Left ventricle myocardium inferior (tissue), 1 donor: ENCODE measurements around the gene RELA. TPM values are rescaled to one million over a fixed set of nuclear protein-coding genes. Genes with fewer than 3 reads are reported as not detected.

Experiments
- DNase-seq: peaks from one replicate; pipeline ENCODE4 v3.0.0-alpha.2; 2020
- H3K27ac ChIP-seq: fragments of 200-600 bp; replicated peaks from 2 replicates; pipeline ENCODE4 v1.8.0; 2021
- H3K27me3 ChIP-seq: fragments of 200-600 bp; 2 replicates; pipeline ENCODE4 v1.8.0; 2021; ENCODE audit warnings: low read depth
- H3K36me3 ChIP-seq: fragments of 200-600 bp; 2 replicates; pipeline ENCODE4 v1.8.0; 2021
- H3K4me1 ChIP-seq: fragments of 200-600 bp; 2 replicates; pipeline ENCODE4 v1.8.0; 2021
- H3K4me3 ChIP-seq: fragments of 200-600 bp; 2 replicates; pipeline ENCODE4 v1.8.0; 2021; ENCODE audit warnings: mild to moderate bottlenecking, moderate library complexity
- H3K9me3 ChIP-seq: fragments of 200-600 bp; replicated peaks from 2 replicates; pipeline ENCODE4 v1.8.0; 2021
- intact Hi-C: fragments of 100-400 bp; cut with micrococcal nuclease; formaldehyde crosslinking; loops from one replicate; pipeline ENCODE4 v1.11.0; 2022
- total RNA-seq: library from RNA; stranded (reverse); fragmentation: NEBNext Ultra II Directional; extraction: Animal tissue kit (Norgen Biotek cat#: 25700); gene quantifications from one replicate; pipeline ENCODE4 v1.2.1, GENCODE V29; 2021
- TF ChIP-seq, protein P1 (sequence below): fragments of 200-600 bp; IDR thresholded peaks from 2 replicates; pipeline ENCODE4 v1.8.0; 2021; ENCODE audit warnings: antibody characterized with exemption, mild to moderate bottlenecking, borderline replicate concordance
- donor health status: DM: no; HTN: yes; CAD: no; lungs with severe emphysema.

The RELA gene
- total RNA-seq, 1 donor from 2014 or later: 33.8 TPM

DNA sequence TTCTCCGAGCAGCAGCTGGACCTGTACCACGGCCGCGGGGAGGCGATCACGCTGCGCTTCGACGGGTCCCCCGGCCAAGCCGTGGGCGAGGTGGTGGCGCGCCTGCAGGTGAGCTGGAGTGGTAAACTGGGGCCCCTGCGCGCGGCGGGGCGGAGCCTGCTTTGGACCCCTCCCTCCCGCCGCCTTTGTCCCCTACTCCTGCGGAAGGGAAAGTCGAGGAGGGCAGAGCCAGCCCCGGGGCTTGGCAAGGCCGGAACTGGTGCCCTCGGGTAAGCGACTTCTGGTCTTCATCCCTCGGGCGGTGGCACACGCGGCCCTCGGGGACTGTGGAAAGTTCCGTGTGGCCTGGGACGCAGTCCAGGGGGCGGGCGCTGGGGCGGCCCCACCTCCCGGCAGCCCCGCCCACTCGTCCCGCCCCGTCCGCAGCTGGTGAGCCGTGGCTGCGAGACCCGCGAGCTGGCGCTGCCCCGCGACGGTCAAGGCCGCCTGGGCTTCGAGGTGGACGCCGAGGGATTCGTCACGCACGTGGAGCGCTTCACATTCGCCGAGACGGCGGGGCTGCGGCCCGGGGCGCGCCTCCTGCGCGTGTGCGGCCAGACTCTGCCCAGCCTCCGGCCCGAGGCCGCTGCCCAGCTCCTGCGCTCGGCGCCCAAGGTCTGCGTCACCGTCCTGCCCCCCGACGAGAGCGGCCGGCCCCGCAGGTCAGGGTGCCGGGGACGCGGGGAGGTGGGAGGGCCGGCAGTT is 15.6 kb downstream of the RELA start:
- Histone ChIP-seq H3K4me3 (peak overlapping the region; percentile 34), H3K27ac (peak overlapping the region; percentile 12), H3K27me3 (peaks cover 11% of the 10 kb centered on the region), H3K4me1 (peaks cover 50% of the 10 kb centered on the region), H3K36me3 (peaks cover 82% of the 10 kb centered on the region), H3K9me3 (no peaks in the 10 kb centered on the region)
- no peak for DNase-seq
- TF ChIP-seq, protein P1, sequence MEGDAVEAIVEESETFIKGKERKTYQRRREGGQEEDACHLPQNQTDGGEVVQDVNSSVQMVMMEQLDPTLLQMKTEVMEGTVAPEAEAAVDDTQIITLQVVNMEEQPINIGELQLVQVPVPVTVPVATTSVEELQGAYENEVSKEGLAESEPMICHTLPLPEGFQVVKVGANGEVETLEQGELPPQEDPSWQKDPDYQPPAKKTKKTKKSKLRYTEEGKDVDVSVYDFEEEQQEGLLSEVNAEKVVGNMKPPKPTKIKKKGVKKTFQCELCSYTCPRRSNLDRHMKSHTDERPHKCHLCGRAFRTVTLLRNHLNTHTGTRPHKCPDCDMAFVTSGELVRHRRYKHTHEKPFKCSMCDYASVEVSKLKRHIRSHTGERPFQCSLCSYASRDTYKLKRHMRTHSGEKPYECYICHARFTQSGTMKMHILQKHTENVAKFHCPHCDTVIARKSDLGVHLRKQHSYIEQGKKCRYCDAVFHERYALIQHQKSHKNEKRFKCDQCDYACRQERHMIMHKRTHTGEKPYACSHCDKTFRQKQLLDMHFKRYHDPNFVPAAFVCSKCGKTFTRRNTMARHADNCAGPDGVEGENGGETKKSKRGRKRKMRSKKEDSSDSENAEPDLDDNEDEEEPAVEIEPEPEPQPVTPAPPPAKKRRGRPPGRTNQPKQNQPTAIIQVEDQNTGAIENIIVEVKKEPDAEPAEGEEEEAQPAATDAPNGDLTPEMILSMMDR: no peak
- intact Hi-C loops: no loop called here

DNA sequence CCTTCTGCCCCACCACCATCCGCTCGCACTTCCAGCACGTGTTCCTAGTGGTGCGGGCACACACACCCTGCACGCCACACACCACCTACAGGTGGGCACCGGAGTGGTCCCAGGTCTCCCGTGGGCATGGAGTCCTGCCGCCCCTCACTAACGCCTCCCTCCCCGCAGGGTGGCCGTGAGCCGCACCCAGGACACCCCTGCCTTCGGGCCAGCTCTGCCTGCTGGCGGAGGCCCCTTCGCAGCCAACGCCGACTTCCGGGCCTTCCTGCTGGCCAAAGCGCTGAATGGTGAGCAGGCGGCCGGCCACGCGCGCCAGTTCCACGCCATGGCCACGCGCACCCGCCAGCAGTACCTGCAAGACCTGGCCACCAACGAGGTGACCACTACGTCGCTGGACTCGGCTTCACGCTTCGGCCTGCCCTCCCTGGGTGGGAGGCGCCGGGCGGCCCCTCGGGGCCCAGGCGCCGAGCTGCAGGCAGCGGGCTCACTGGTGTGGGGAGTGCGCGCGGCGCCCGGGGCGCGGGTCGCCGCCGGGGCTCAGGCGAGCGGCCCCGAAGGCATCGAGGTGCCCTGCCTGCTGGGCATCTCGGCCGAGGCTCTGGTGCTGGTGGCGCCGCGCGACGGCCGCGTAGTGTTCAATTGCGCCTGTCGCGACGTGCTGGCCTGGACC is 16.3 kb downstream of the RELA start:
- peak overlapping the region; percentile 34 for H3K4me3 ChIP-seq
- intact Hi-C loops: no loop called here
- TF ChIP-seq, protein P1: no peak
- peaks cover 89% of the 10 kb centered on the region for H3K36me3 ChIP-seq
- no peak for DNase-seq
- H3K9me3 ChIP-seq: no peaks in the 10 kb centered on the region
- H3K27ac ChIP-seq: no peak overlapping the region
- H3K27me3 ChIP-seq: peaks cover 11% of the 10 kb centered on the region
- peaks cover 50% of the 10 kb centered on the region for H3K4me1 ChIP-seq

DNA sequence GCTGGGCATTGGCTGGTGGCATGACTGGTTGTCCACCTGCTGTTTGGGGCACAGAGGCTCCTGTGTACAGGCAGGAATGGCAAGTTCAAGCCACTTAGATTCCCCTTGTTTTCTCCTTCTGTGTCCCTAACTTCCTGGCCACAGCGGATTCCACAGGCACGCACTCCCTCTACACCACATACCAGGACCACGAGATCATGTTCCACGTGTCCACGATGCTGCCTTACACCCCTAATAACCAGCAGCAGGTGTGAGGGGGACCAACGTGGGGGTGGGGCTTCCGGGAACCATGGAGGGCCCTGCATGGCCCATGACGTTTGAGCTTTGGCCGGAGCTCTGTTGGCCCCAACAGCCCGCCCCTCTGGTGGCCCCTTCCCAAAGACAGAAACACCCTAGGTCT is 17.0 kb downstream of the RELA start:
- Histone ChIP-seq H3K4me1 (peaks cover 50% of the 10 kb centered on the region), H3K27me3 (peaks cover 11% of the 10 kb centered on the region), H3K4me3 (no peak overlapping the region), H3K9me3 (no peaks in the 10 kb centered on the region), H3K27ac (no peak overlapping the region), H3K36me3 (peaks cover 91% of the 10 kb centered on the region)
- intact Hi-C loops: no loop called here
- no peak for DNase-seq
- TF ChIP-seq, protein P1: no peak

DNA sequence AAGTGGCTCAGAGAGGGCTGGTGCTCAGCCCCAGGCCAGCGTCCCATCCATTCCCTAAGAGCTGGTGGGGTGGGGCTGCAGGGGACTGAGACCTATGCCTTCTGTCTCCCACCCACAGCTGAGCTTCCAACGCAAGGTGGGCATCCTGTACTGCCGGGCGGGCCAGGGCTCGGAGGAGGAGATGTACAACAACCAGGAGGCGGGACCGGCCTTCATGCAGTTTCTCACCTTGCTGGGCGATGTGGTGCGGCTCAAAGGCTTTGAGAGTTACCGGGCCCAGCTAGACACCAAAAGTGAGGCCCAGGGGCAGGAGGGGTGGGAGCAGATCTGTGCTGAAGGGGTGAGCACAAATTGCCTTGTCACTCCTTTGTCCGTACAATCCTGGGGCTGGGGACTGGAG is 17.9 kb downstream of the RELA start:
- Histone ChIP-seq H3K27me3 (peaks cover 11% of the 10 kb centered on the region), H3K4me1 (peaks cover 50% of the 10 kb centered on the region), H3K4me3 (no peak overlapping the region), H3K27ac (no peak overlapping the region), H3K36me3 (peaks cover 83% of the 10 kb centered on the region), H3K9me3 (no peaks in the 10 kb centered on the region)
- TF ChIP-seq, protein P1: no peak
- intact Hi-C loops: no loop called here
- DNase-seq: no peak

DNA sequence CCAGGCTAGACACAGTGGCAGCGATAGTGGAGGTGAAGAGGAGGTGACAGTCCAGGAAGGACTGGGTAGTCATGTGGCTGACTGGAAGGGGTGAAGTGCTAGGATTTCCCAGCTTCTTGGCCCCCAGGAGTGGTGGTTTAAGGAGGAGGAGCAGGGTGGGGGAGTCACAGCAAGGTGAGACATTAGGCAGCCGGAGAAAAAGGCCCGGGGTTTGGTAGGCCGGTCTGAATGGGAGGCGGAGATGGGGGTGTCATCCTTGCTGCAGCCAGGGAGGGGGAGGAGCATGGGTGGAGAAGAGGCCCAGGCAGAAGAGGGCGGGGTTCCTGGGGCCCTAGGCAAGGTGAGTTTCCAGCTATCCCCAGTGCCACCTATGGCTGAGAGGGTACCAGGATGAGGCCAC is 18.7 kb downstream of the RELA start:
- intact Hi-C loops: no loop called here
- TF ChIP-seq, protein P1: no peak
- Histone ChIP-seq H3K4me1 (peaks cover 50% of the 10 kb centered on the region), H3K36me3 (peaks cover 74% of the 10 kb centered on the region), H3K27me3 (peaks cover 11% of the 10 kb centered on the region), H3K4me3 (no peak overlapping the region), H3K9me3 (no peaks in the 10 kb centered on the region), H3K27ac (no peak overlapping the region)
- DNase-seq: no peak
